CD4-positive, alpha-beta T cell treated with Interleukin-15 for 4 hours (primary cell): ENCODE measurements around the gene TOPBP1.
"Not testable (repeated sequence)": the region's sequence is repeated elsewhere in the genome, so short reads cannot be mapped to it uniquely, and the experiment has no call there.

Experiments
- DNase-seq: peaks from one replicate; pipeline ENCODE4 v3.0.0-alpha.2; 2020; ENCODE audit warnings: low spot score

TOPBP1 gene

DNA sequence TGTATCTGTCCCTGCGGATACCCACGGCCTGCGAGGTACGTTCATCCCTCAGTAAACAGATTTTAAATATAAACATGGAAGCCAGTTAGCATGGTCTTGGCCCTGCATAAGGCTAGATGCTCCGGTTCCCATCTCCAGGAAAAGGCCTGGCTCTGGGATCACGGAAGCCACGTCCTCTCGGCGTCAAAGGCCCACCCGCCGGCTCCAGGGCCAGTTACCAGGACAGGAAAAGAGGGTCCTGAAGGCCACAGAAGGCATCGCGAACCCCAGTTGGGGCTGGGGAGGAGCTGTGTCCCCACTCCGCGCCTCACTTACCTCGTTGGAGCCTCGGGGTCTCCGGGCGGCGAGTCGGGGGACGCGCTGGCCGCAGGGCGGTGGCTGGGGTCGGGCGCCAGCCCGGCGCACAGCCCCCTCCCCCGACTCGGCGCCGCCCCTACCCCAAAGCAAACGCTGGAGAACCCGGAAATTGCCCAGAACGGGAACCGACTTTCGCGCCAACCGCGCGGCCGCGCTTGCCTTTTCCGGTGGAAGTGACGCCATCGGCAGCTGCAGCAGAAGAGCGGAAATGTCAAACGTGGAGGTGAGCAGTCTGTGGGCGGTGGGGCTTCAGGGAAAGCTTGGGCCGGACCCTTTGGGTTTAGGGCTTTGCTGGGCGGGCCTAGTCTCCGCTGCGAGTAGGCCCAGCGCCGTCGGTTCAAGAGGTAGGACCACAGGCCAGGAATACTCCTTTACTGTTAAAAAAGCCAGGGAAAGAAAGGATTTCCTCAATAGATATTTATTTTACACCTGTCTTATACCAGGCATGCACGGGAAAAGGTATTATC is at the start of gene TOPBP1:
Gene TOPBP1, minus strand, starts transcription at position 488 of the 824 bp plus-strand sequence. CDS start 814 bp downstream, outside the sequence.
- peak; percentile 80 for DNase-seq

DNA sequence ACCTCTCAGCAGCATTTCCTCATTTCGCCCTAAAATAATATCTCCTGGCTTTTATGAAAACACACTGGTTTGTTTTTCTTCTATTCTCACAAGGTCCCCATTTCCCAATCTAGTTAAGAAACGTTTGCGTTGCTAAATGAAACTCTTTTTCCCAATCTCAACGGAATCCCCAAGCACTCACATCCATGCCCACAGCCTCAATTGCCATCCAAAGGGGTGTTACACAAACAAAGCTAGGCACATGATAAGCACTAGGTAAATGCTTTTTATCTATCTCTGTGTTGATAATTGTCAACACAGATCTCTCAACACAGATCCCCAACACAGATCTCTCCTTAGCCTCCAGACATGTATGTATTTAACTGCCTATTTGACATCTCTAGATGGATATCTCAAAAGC is 49.3 kb upstream of the TOPBP1 start:
- no peak for DNase-seq

DNA sequence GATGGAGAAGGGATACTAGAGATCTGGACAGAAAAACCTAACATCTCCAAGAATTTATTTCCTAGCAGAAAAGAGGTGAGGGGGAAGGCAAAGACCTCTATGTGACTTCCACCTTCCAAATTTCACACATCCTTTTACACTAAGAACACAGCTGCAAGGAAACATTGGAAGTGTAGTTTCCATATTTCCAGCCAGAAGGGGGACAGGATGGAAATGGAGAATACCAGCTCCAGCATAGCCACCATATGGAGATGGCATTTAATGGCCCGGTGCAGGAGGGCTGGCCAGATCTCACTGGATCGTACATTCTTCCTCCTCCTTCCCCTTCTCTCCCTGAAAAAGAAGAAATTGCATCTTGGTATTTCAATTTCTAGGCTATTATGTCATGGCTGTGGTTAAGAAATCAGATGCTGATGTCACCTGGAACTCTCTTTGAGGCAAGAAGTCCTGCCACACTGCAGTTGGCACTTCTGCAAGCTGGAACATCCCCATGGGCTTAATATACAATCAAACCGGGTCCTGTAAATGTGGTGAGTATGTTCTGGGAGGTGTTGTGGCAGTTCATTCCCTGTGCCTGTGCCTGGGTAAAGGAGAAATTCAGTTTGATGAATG is 47.5 kb upstream of the TOPBP1 start:
- DNase-seq, result no peak

DNA sequence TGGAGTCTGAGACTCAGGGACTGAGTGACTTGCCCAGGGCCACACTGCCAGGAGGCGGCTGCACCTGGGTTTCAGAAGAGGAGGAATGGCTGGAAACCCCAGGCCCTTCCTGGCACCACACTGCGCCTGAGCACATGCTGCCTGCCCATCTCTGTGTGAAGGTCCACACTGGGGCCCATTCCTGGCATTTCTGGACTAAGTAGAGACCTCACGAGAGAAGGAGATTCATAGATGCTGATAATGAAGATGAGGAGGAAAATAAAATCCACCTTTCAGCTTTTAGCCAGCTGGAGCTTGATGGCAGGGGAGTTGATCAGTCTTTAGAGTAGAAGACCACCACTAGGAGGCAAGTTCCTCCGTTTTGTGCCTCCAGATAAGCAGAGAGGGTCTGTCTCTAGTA is 44.3 kb upstream of the TOPBP1 start:
- DNase-seq, result no peak

DNA sequence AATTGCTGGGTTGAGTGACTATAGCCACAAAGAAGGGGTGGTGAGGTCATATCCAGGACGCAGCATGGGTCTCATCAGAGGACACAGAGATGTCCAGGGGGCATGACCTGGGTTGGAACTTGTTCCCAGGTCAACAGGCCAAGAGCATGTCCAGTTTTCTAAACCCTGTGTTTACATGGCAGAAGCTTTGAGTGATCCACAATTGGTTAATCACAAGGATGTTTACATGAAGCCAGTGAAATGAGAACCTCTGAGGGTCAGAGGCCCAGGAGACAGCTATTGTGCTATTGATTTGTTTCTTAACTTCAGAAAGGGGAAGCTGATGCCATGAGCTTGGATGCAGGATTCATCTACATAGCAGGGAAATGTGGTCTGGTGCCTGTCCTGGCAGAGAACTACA is 42.2 kb upstream of the TOPBP1 start:
- no peak for DNase-seq

DNA sequence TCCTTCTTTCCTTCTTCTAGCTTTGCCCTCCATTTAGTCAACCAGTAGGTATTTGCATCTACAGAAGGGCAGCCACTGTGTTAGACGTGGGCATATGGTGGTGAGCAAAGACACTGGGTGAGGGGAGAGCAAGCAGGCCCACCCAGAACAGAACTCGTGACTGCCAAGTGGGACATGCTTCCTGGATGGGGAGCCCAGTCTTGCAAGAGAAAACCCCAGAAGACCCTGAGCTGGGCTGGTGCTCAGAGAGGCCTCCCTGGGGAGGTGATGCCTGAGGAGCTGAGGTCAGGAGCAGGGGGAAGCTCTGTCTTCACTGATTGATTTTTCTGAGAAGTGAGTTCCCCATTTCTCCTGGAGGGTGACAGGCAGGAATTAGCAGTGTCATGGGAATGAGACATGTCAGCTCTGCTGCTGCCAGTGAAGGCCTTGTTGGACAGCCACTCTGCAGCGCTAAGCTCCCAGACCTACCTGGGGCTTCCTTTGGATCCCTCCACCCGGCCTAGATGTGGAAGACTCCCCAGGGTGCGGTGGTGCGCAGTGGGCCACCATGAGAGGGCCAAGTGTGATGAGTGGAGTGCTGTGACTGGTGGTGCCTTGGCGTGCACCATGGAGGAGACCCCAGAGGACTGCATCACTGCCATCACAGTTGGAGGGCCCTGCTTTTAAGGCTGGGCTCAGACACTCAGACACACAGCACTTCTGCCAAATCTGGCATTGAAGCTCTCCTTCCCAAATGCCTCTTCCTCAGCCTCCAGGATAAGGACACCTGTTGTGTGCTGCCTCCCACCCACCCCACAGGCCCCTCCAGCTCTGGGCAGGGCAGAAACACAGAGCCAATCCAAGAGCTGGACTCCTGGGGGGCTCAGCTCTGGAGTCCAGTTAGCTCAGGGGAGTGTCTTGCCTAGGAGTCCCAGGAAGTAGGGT is 40.0 kb upstream of the TOPBP1 start:
- no peak for DNase-seq

DNA sequence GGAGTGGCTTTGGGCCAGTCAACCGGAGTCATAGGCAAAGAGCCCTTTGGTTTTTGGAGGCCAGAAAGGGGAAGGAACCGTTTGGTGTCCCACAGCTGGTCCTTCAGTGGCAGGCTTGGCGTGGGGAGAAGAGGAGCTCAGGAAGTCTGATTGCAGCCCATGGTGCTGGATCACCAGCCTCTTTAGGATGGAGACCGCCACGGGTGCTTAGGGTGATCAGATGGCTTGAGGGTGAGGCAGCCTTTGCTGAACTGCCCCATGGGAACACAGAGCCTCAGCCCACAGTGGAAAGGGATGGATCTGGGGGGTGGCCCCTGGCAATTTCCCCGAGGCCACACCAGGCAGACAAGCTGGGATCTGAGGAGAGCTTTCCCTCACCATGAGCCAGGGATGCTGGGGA is 38.6 kb upstream of the TOPBP1 start:
- no peak for DNase-seq

DNA sequence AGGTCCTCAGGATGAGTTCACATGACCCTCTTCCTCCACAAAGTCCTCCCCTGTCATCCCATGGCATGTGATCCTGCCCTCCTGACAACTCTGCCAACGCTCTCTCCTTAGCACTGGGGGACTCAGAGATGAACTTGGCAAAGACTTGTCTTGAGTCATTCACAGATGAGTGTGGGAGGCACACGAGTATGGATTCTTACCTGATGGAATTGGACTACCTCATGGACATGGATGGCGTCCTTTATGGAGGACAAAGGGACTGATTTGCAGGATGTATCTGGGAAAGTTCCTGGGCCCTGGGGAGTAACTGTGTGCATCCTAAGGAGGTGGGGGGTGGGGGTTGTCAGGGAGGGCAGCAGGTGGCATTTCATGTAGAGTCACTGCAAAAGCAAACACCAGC is 38.2 kb upstream of the TOPBP1 start:
- no peak for DNase-seq

DNA sequence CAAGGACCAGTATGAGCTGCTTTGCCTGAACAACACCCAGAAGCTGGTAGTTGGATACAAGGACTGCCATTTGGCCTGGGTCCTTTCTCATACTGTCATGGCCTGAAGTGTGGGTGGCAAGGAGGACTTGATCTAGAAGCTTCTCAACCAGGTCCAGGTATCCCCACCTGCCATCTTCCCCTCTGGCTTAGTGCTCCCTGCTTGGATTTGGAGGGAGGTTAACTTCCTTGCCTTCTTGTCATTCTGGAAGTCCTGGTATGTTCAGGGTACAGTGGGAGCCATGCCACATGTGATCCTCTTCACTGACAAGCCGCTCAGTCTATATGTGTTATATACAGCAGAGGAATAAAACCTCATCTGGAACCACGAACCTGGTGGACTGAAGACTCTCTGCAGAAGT is 37.7 kb upstream of the TOPBP1 start:
- DNase-seq, result no peak

DNA sequence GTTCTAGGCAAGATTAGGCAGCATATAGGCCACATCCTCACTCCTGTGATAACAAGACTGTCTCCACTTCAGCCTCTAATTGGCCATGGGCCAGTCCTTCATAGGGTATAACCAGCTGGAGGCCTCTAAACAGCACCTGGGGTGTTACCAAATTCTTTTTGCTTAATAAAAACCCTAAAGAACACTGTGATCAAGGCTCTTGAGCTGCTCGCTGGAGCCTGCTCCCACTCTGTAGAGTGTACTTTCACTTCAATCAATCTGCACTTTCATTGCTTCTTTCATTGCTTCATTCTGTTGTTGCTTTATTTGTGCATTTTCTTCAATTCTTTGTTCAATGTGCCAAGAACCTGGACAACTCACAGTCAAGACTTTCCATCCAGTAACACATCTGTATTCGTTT is 36.2 kb upstream of the TOPBP1 start:
- DNase-seq, result no peak

DNA sequence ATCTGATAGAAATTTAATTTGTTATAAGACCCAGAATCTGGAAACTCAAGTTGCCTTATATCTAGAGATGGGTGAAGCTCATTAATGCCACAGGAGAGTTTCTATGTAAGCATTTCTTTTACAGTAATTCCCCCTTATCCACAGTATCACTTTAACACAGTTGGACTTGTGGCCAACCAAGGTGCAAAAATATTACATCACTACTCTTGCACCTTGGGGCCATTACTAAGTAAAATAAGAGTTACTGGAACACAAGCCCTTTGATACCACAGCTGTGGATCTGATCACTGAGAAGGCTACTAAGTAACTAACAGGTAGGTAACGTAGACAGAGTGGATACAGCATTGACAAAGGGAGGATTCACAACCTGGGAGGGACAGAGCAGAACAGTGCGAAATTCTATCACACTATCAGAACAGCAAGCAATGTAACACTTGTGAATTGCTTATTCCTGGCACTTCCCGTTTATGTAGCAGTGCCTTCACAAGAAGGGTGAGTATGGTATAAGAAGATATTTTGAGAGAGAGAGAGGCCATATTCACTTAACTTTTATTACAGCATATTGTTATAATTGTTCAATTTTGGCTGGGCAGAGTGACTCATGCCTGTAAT is 33.9 kb upstream of the TOPBP1 start:
- no peak for DNase-seq

DNA sequence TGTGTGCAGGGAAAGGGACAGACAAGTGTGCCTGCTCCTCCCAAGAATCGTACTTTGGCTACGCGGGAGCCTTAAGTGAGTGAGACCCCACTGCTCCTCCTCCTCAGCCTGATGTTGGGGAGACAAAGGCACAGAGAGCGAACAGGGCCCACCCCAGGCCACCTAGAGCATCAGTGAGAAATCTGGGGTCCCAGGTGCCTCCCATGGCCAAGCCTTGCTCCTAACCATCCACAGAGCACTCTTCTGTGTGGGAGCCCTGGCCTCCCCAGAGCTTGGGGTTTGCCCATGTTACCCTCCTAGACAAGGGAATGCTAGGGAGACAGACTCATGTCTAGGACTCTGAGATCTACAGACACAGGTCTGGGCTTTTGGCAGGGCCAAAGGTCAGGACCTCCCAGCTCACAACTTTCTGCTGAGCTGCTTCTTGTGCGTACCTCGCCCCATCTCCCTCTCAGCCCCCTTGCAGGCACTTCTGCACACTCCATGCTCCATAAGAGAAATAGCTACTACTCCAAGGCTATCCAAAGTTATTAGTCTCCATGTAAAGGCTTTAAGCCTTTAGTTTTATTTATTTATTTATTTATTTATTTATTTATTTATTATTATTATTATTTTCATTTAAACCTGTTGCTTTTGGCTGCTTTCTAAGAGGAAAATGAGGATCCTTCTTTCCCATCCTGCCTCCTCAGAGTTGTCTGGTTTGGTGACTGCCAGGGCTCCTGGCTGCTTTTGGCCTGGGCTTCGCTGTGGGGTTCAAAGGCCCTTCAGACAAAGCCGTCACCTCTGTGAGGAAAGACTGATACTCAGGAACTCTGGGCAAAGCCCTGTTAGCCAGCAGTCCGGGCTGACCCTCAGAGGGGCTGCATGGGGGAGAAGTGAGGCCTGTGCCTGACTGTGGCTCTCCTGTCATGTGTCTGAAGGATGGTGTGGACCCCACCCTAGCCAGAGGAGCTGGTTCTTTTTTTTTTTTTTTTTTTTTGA is 32.8 kb upstream of the TOPBP1 start:
- no peak for DNase-seq

DNA sequence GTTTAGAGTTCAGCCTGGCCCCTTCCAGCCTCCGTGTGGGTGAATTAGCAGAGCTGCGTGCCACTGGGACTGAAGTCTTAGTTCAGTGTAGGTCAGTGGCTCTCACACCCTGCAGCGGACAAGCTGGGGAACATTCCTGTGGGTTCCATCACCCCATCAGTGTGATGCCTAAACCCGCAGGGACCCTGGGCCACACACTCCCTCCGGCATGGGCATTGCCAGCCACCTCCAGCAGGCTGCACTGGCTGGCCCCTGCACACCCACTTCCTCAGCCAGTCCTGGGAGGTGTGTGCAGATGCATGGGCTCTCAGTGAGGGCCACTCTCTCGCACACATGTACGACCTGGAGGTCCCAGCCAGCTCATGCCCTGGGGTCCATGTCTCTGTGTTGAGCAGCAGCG is 32.1 kb upstream of the TOPBP1 start:
- DNase-seq, result no peak

DNA sequence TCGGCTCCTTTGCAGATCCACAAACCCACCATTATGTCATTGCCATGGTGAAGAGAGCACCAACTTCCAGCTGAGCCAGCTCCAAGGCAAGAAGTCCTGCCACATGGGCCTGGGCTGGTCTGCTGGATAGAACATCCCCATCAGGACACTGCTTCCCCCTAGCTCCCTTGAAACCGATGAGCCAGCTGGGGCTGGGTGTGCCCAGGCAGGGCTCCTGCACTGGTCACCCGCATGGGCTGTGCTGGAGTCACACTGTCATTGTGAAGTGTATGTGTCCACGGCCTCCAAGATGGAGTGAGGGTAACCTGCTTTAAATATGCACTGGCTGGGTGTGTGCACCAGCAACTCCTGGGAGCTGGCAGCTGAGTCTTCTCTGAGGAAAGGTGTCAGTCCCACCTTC is 31.0 kb upstream of the TOPBP1 start:
- no peak for DNase-seq

DNA sequence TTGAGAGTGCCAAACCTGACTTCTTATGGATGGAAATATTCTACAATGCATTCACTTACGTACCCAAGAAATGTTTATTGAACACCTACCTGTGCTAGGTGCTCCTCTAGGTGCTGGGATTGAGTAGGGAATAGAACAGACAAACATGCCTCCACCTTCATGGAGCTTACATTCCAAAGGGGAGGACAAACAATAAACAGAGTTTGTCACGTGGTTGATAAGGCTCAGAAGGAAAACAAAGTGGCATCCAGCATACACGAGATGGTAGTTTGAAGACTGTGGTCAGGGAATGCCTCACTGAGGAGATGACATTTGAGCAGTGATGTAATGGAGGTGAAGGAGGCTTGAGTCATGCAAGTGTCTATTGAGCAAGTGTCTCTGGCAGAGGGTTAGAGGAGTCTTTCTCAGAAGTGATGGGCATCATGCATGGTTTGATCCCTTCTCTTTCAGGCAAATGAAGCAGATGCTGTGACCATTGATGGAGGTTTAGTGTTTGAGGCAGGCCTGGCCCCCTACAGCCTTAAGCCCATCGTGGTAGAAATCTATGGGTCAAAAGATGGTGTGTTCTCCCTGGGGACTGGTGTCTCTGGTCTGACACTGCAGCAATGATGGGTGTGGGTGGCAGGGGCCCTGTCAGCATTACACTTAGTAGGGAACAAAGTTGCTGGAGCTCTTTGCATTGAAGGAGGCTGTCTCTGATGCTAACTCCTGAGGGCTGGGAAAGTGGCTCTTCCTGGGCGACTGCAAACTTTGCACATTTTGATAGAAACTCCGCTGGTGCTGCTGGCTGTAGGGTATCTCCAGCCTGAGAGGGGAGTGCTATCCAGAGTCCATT is 29.7 kb upstream of the TOPBP1 start:
- no peak for DNase-seq

DNA sequence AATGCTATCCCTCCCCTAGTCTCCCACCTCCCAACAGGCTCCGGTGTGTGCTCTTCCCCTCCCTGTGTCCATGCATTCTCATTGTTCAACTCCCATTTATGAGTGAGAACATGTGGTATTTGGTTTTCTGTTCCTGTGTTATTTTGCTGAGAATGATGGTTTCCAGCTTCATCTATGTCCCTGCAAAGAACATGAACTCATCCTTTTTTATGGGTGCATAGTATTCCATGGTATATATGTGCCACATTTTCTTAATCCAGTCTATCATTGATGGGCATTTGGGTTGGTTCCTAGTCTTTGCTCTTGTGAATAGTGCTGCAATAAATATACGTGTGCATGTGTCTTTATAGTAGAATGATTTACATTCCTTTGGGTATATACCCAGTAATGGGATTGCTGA is 16.3 kb upstream of the TOPBP1 start:
- DNase-seq, result not testable (repeated sequence)

DNA sequence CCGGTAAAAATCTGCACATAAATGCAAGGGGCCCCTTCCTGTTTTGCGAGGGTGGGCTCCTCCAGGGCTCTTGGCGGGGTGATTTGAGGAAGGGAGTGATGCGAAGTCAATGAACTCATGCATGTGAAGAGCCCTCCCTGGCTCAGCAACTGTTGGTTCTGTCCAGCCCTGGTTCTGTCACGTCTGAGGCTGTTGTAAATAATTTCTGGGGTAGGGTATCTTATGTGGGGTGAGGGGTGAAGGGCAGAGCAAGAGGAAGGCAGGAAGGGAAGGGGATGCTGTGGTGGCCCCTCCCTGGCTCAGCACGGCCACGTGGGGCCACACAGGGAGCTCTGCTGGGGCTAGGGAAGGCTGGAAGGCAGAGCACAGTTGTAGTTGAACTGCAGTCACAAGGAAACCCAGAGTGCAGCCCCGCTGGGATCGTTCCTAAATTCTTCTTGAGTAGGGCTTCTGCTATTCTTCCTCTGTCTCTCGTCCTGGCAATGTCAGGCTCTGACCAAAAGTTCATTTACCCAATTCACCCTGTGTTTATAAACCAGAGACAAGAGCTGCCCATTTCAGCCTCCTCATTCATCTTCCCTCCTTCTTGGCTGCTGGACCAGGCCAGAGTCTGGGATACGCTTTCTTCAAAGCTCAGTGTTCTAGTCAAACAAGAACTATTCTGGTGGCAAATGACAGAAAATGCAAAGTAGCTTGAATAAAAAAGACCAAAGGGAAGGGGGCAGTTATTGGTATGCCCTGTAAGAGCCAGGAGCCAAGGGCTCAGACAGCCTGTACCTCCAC is 14.8 kb upstream of the TOPBP1 start:
- no peak for DNase-seq

DNA sequence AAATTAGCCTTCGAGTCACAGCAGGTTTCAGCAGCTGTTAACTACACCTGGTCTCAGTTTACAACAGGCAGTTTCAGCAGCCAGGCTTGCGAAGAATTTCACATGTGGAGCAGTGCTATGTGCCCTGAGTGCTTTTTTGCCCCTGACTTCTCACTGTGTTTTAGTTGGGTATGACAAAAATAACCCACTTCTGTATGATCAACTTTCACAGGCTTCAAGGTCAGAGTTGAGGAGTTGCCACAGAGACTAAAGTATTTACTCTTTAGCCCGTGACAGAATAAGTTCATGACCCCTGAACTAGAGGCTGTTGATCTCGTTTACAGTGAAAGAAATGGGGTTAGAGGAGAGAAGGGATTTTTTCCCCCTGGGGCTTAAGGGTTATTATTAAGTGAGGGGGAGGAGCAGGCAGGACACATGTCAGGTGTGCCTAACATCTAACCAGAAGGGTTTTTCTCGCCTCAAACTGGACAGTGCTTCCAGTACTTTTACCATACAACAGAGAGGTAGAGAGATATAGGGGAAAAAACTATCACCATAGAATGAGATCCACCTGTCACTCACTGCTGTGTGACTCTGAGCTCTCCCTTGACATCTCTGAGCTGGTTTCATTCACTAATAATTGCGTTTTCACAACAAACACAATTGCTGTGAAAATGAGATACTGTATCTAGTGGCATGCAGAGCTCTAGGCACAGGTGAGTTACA is 14.0 kb upstream of the TOPBP1 start:
- no peak for DNase-seq
